A549 (cell line): ENCODE measurements around the gene ZNF526. TPM values are rescaled to one million over a fixed set of nuclear protein-coding genes. Genes with fewer than 3 reads are reported as not detected.

Experiments
- ATAC-seq, 2 experiments: fragments of 200-7000 bp in 1 of 2; fragments of >200 bp in 1 of 2; cut with Nextera tagmentation in 1 of 2; cut with Tn5 transposase in 1 of 2; 3 replicates each; pipeline versions ENCODE4 v1.8.0 to v1.9.1; 2018 to 2020; ENCODE audit warnings: mild to moderate bottlenecking in 1 of 2, moderate library complexity in 1 of 2
- CTCF ChIA-PET: fragments of 300-600 bp; sonication (Branson Sonifier 250); formaldehyde crosslinking; extraction: SDS; loops from one replicate; lab custom pipeline; 2021; ENCODE audit warnings: antibody characterized with exemption, inconsistent platforms; lab: Yijun Ruan, JAX
- POLR2A ChIA-PET: fragments of 350-600 bp; formaldehyde crosslinking; extraction: SDS; loops from one replicate; lab custom pipeline; 2021; ENCODE audit warnings: antibody characterized with exemption, inconsistent platforms; lab: Yijun Ruan, JAX
- DNase-seq, 2 experiments: peaks; one replicate each; pipeline versions ENCODE4 v3.0.0 to v3.0.0-alpha.2; 2011 to 2016; ENCODE audit warnings: low read depth in 1 of 2, low spot score in 1 of 2
- FAIRE-seq: peaks from 2 replicates; lab custom pipeline; 2011; peaks lifted over from hg19 to GRCh38; lab: Jason Lieb, UNC
- H3K27ac ChIP-seq, 2 experiments: fragments of >200 bp; sonication (Bioruptor Twin); formaldehyde crosslinking; 3 replicates each; pipeline ENCODE4 v1.5.1; 2016 to 2017
- H3K4me1 ChIP-seq: fragments of >200 bp; sonication (Bioruptor Twin); formaldehyde crosslinking; 3 replicates; pipeline ENCODE4 v1.6.1; 2016
- H3K4me2 ChIP-seq: fragments of >200 bp; sonication (Bioruptor Twin); formaldehyde crosslinking; 3 replicates; pipeline ENCODE4 v1.6.1; 2016
- H3K4me3 ChIP-seq: fragments of >200 bp; sonication (Bioruptor Twin); formaldehyde crosslinking; 3 replicates; pipeline ENCODE4 v1.5.1; 2016
- H3K9me3 ChIP-seq: fragments of >200 bp; sonication (Bioruptor Twin); formaldehyde crosslinking; 3 replicates; pipeline ENCODE4 v1.6.1; 2016
- BHLHE40 ChIP-seq: IDR thresholded peaks from 2 replicates; pipeline ENCODE4 v1.6.1; 2012; ENCODE audit warnings: low read depth, low read length, inconsistent platforms
- CHD2 ChIP-seq: fragments of 150-350 bp; IDR thresholded peaks from 2 replicates; pipeline ENCODE4 v1.6.1; 2014; ENCODE audit warnings: low read length; ENCODE audit not compliant: partially characterized antibody
- CTCF ChIP-seq: fragments of >200 bp; sonication (Bioruptor Twin); formaldehyde crosslinking; IDR thresholded peaks from 3 replicates; pipeline ENCODE4 v1.5.1; 2016
- FOXS1 ChIP-seq: fragments of 250-450 bp; sonication (Bioruptor Pico); IDR thresholded peaks from 2 replicates; pipeline ENCODE4 v1.5.0; 2020; ENCODE audit warnings: mild to moderate bottlenecking, moderate library complexity
- GATA3 ChIP-seq: IDR thresholded peaks from 2 replicates; pipeline ENCODE4 v1.6.1; 2012; ENCODE audit warnings: borderline replicate concordance
- KDM1A ChIP-seq: fragments of 200-600 bp; sonication (generic); IDR thresholded peaks from 2 replicates; pipeline ENCODE4 v1.6.1; 2016; ENCODE audit warnings: low read depth, mild to moderate bottlenecking
- KDM5A ChIP-seq: fragments of 200-600 bp; sonication (generic); IDR thresholded peaks from 2 replicates; pipeline ENCODE4 v1.6.1; 2016; ENCODE audit warnings: antibody characterized with exemption, mild to moderate bottlenecking
- NFE2L2 ChIP-seq: fragments of 150-350 bp; conservative IDR thresholded peaks from 2 replicates; pipeline ENCODE4 v1.6.1; 2014; ENCODE audit warnings: low read length
- NPAS2 ChIP-seq: fragments of 250-450 bp; sonication (Bioruptor Pico); IDR thresholded peaks from 2 replicates; pipeline ENCODE4 v1.8.0; 2022; ENCODE audit warnings: mild to moderate bottlenecking, moderate library complexity, borderline replicate concordance
- PHF8 ChIP-seq: fragments of 200-600 bp; sonication (generic); IDR thresholded peaks from 2 replicates; pipeline ENCODE4 v1.6.1; 2016; ENCODE audit warnings: low read depth, mild to moderate bottlenecking, antibody characterized with exemption, moderate library complexity, borderline replicate concordance
- RAD21 ChIP-seq, 2 experiments: fragments of >200 bp in 1 of 2; sonication (Bioruptor Twin) in 1 of 2; formaldehyde crosslinking in 1 of 2; IDR thresholded peaks in 1 of 2; conservative IDR thresholded peaks in 1 of 2; 2 replicates in 1 of 2; 3 replicates in 1 of 2; pipeline ENCODE4 v1.6.1; 2012 to 2018; ENCODE audit warnings: inconsistent platforms in 1 of 2
- RARB ChIP-seq: fragments of 250-450 bp; sonication (Bioruptor Pico); IDR thresholded peaks from 2 replicates; pipeline ENCODE4 v1.8.0; 2021; ENCODE audit warnings: mild to moderate bottlenecking, moderate library complexity
- RFX5 ChIP-seq: fragments of 450-650 bp; IDR thresholded peaks from 2 replicates; pipeline ENCODE4 v1.7.1; 2014; ENCODE audit warnings: antibody characterized with exemption, mild to moderate bottlenecking, moderate library complexity
- RNF2 ChIP-seq: fragments of 200-600 bp; sonication (generic); IDR thresholded peaks from 2 replicates; pipeline ENCODE4 v1.6.1; 2016; ENCODE audit warnings: low read depth, mild to moderate bottlenecking, antibody characterized with exemption, moderate library complexity, borderline replicate concordance
- SREBF2 ChIP-seq: fragments of 450-650 bp; IDR thresholded peaks from 2 replicates; pipeline ENCODE4 v1.6.1; 2014; ENCODE audit warnings: mild to moderate bottlenecking, moderate library complexity
- TFCP2L1 ChIP-seq: fragments of 250-450 bp; sonication (Bioruptor Pico); IDR thresholded peaks from 2 replicates; pipeline ENCODE4 v1.5.0; 2021; ENCODE audit warnings: mild to moderate bottlenecking
- ZSCAN20 ChIP-seq: fragments of 250-450 bp; sonication (Bioruptor Pico); IDR thresholded peaks from 2 replicates; pipeline ENCODE4 v1.8.0; 2022; ENCODE audit warnings: mild to moderate bottlenecking, moderate library complexity
- WGBS: methylation state at CpG from one replicate; pipeline ENCODE4 v1.1.6; 2017; ENCODE audit errors: missing lambda C conversion rate; 5-methylcytosine and 5-hydroxymethylcytosine counted together
- polyA plus RNA-seq, 4 experiments: library from polyadenylated mRNA; depleted of rRNA in 3 of 4; stranded (reverse); fragments of >200 nt; fragmentation: RNase III in 1 of 4; extraction: RNeasy Plus Mini Kit Qiagen cat#74134 plus additional on column Dnase treatment in 1 of 4; gene quantifications; 2 replicates in 3 of 4; 3 replicates in 1 of 4; pipeline ENCODE4 v1.2.3, GENCODE V29; 2011 to 2017
- TF ChIP-seq, protein P1 (sequence below): IDR thresholded peaks from 2 replicates; pipeline ENCODE4 v1.6.1; 2012; ENCODE audit warnings: low read depth, borderline replicate concordance
- TF ChIP-seq, protein P2 (sequence below): IDR thresholded peaks from 2 replicates; pipeline ENCODE4 v1.6.1; 2012
- TF ChIP-seq, protein P3 (sequence below): fragments of 250-450 bp; sonication (Bioruptor Pico); IDR thresholded peaks from 2 replicates; pipeline ENCODE4 v1.5.0; 2021; ENCODE audit warnings: mild to moderate bottlenecking, moderate library complexity, borderline replicate concordance

Gene ZNF526
- polyA plus RNA-seq, 2 of the 4 experiments (the other 2 are of a cell fraction): 7.1 to 12.9 TPM

GRCh38 chr19:42268704-42269477 lies 48.8 kb downstream of the ZNF526 start, which contains the start of gene CIC:
Gene CIC, plus strand, starts transcription at chr19:42269252. Its CDS starts 2,532 bp downstream, at chr19:42271784.
- peak within 1 kb of the TSS; percentile 96 for H3K4me2 ChIP-seq
- POLR2A ChIA-PET: interaction anchor here (1.0 to 2.8 kb wide), 4 partner anchors 11 to 33 kb away, joined by 5 to 18 read pairs (median 7); partner anchors contain the start of genes GSK3A and PRR19
- H3K4me3 ChIP-seq: peak within 1 kb of the TSS; percentile 58
- H3K9me3 ChIP-seq: no peaks in the 10 kb centered on the region
- ATAC-seq (peak; percentile 80 to 93), DNase-seq (peak; percentile 100), FAIRE-seq (peak; percentile 100)
- CTCF ChIA-PET: interaction anchor here (0.8 to 14.6 kb wide), 5 partner anchors 12 to 197 kb away, joined by 3 to 373 read pairs (median 21); partner anchors contain the start of gene GSK3A
- H3K4me1 ChIP-seq: peaks cover 28% of the 10 kb centered on the region
- TF ChIP-seq, protein P1, sequence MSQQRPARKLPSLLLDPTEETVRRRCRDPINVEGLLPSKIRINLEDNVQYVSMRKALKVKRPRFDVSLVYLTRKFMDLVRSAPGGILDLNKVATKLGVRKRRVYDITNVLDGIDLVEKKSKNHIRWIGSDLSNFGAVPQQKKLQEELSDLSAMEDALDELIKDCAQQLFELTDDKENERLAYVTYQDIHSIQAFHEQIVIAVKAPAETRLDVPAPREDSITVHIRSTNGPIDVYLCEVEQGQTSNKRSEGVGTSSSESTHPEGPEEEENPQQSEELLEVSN: peak; percentile 25; the same call in 1 of the 2 replicates
- TF ChIP-seq, protein P2, sequence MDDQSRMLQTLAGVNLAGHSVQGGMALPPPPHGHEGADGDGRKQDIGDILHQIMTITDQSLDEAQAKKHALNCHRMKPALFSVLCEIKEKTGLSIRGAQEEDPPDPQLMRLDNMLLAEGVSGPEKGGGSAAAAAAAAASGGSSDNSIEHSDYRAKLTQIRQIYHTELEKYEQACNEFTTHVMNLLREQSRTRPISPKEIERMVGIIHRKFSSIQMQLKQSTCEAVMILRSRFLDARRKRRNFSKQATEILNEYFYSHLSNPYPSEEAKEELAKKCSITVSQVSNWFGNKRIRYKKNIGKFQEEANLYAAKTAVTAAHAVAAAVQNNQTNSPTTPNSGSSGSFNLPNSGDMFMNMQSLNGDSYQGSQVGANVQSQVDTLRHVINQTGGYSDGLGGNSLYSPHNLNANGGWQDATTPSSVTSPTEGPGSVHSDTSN: peak; percentile 100
- TF ChIP-seq, protein P3, sequence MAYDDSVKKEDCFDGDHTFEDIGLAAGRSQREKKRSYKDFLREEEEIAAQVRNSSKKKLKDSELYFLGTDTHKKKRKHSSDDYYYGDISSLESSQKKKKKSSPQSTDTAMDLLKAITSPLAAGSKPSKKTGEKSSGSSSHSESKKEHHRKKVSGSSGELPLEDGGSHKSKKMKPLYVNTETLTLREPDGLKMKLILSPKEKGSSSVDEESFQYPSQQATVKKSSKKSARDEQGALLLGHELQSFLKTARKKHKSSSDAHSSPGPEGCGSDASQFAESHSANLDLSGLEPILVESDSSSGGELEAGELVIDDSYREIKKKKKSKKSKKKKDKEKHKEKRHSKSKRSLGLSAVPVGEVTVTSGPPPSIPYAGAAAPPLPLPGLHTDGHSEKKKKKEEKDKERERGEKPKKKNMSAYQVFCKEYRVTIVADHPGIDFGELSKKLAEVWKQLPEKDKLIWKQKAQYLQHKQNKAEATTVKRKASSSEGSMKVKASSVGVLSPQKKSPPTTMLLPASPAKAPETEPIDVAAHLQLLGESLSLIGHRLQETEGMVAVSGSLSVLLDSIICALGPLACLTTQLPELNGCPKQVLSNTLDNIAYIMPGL (CRISPR knock-in tag): no peak
- TF ChIP-seq GATA3 (no peak), CHD2 (peak; percentile 62), RFX5 (peak; percentile 83; the same call in 1 of the 2 replicates)
- WGBS: 1% methylated on average over 39 of the region's 52 CpGs
- peak within 1 kb of the TSS; percentile 87 to 94 for H3K27ac ChIP-seq

- no peak for TF ChIP-seq KDM5A
- no peak for TF ChIP-seq GATA3
- TF ChIP-seq RARB (CRISPR knock-in tag): no peak
- no peak for TF ChIP-seq ZSCAN20
- TF ChIP-seq NPAS2 (CRISPR knock-in tag): no peak
- TF ChIP-seq FOXS1 (CRISPR knock-in tag): no peak
- no peak for TF ChIP-seq TFCP2L1 (CRISPR knock-in tag)
- TF ChIP-seq BHLHE40: no peak
- no peak for TF ChIP-seq KDM1A
- no peak for TF ChIP-seq NFE2L2
- no peak for TF ChIP-seq RAD21 (conservative IDR thresholded peaks at IDR 0.05 in 1 of 2, IDR thresholded peaks at IDR 0.05 in 1 of 2)
- no peak for TF ChIP-seq CTCF
- TF ChIP-seq PHF8: no peak
- no peak for TF ChIP-seq SREBF2
- TF ChIP-seq RNF2: no peak
- WGBS: 54% methylated on average over 9 of the region's 10 CpGs
- peaks cover 28% of the 10 kb centered on the region for H3K4me1 ChIP-seq
- ATAC-seq (no peak), FAIRE-seq (no peak), DNase-seq (no peak)
- POLR2A ChIA-PET: interaction anchor here (0.7 to 2.8 kb wide), 8 partner anchors 10 to 32 kb away, joined by 3 to 18 read pairs (median 7); partner anchors contain the start of genes ERF, GSK3A and PRR19
- no peaks in the 10 kb centered on the region for H3K9me3 ChIP-seq
- CTCF ChIA-PET: interaction anchor here (0.5 to 14.6 kb wide), 11 partner anchors 7 to 198 kb away, joined by 3 to 373 read pairs (median 6); partner anchors contain the start of gene GSK3A
- H3K27ac ChIP-seq: peak overlapping the region; percentile 87 to 94
- H3K4me3 ChIP-seq: peak overlapping the region; percentile 58
- H3K4me2 ChIP-seq: peak overlapping the region; percentile 96
These were observed 49.6 kb downstream of the ZNF526 start for GRCh38 chr19:42269478-42270345.
